Left kidney (tissue), 2 donors: ENCODE results near the gene RHO. TPM values are rescaled to one million over a fixed set of nuclear protein-coding genes. Genes with fewer than 3 reads are reported as not detected.
"Not testable (repeated sequence)": the region's sequence is repeated elsewhere in the genome, so short reads cannot be mapped to it uniquely, and the experiment has no call there.

Experiments used
- DNase-seq: peaks from one replicate; pipeline ENCODE4 v3.0.0-alpha.2; 2013
- polyA plus RNA-seq: library from polyadenylated mRNA; unstranded; fragments of 120-200 nt; gene quantifications from one replicate; pipeline ENCODE4 v1.2.1, GENCODE V29; 2013; ENCODE audit not compliant: insufficient read length

Gene RHO
- polyA plus RNA-seq, 1 donor = 0.13 TPM

DNA sequence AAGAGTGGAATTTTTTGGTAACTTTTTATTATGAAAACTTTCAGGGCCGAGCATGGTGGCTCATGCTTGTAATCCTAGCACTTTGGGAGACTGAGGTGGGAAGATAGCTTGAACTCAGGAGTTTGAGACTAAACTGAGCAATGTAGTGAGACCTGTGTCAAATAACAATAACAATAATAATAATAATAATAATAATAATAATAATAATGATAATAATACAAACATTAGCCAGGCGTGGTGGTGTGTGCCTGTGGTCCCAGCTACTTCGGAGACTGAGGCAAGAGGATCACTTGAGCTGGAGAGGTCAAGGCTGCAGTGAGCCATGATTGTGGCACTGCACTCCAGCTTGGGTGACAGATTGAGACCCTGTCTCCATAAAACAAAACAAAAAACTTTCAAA lies 17.5 kb downstream of the RHO start:
- not testable (repeated sequence) for DNase-seq

- DNase-seq = no peak
These were observed 18.8 kb downstream of the RHO start for GRCh38 chr3:129547241-129547640.

DNA sequence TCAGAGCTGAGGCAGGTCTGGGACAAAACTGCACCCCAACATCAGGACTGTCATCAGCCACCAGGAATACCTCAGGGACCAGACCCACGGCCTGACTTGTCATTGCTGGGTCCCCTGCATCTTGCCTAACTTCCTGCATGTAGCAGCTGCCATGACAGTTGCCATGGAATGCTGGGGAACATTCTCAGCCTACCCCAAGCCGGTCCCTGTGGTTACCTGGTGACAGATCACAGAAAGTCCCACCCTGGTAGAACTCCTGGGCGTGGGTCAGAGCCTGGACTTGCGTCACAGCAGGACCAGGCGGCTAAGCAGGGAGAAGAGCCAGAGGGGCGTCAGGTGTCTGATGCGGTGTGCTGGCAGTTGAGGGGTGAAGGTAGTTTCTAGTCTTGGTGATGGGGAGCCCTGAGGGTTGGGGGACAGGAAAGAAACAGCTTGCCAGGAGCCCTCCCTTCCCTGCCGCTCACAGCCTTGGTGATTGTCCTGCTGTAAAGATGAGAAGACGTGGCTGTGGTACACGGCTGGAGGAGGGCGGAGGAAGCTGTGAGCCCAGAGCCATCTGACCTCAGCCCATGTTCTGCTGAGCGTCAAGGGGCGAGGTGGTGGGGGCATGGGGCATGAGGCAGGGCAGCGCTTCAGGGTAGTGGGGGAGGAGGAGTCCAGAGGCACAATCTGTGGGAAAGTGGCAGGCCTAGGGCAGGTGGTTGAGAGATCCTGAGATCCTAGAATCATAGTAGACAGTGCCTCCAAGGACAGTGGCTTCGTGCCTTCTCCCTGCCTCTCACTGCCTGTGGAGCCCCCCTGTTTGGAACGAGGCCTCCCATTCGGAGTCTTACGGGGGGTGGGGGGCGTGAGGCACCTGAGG lies 19.9 kb downstream of the RHO start:
- no peak for DNase-seq

DNA sequence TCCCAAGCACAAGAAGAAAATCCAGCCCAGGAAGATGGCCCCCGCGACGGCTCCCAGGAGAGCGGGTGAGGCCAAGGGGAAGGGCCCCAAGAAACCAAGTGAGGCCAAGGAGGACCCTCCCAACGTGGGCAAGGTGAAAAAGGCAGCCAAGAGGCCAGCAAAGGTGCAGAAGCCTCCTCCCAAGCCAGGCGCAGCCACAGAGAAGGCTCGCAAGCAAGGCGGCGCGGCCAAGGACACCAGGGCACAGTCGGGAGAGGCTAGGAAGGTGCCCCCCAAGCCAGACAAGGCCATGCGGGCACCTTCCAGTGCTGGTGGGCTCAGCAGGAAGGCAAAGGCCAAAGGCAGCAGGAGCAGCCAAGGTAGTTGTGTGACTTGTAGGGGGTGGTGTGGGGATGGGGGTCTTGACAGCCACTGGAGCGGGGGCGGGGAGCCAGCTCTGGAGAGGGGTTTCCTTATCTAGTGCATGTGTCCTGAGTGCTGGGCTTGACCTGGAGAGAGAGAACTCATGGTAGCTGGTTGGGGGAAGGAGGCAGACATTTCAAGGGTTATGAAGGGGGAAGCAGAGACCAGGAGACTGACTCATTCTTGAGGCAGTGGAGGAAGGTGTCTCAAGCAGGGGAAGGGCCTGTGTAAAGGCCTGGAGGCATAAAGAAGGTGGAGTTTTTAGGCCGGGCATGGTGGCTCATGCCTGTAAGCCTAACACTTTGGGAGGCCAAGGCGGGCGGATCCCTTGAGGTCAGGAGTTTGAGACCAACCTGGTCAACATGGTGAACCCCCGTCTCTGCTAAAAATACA lies 20.8 kb downstream of the RHO start:
- no peak for DNase-seq

GRCh38 chr3:129549805-129550204 lies 21.4 kb downstream of the RHO start:
- DNase-seq = no peak

GRCh38 chr3:129552287-129553050 lies 24.0 kb downstream of the RHO start:
- no peak for DNase-seq

- DNase-seq = no peak
These were observed 24.7 kb downstream of the RHO start for GRCh38 chr3:129553171-129553570.

DNA sequence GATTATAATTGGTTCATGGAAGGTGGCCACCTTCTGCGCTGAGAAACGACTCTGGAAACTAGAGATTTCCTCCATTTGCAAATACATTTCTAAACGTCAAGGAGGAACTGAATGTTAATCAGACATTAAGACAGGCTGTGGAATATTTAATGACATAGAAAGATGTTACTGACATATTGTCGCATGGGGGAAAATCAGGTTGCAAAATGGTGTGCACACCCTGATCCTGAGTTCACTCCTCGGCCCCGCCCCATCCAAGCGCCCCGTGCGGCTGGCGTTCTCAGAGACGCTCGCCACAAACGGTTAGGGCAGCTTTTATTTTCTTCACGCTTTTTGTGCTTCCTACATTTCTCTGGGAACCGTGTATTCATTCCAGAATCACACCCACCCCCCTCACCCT lies 25.3 kb downstream of the RHO start:
- DNase-seq = no peak

DNA sequence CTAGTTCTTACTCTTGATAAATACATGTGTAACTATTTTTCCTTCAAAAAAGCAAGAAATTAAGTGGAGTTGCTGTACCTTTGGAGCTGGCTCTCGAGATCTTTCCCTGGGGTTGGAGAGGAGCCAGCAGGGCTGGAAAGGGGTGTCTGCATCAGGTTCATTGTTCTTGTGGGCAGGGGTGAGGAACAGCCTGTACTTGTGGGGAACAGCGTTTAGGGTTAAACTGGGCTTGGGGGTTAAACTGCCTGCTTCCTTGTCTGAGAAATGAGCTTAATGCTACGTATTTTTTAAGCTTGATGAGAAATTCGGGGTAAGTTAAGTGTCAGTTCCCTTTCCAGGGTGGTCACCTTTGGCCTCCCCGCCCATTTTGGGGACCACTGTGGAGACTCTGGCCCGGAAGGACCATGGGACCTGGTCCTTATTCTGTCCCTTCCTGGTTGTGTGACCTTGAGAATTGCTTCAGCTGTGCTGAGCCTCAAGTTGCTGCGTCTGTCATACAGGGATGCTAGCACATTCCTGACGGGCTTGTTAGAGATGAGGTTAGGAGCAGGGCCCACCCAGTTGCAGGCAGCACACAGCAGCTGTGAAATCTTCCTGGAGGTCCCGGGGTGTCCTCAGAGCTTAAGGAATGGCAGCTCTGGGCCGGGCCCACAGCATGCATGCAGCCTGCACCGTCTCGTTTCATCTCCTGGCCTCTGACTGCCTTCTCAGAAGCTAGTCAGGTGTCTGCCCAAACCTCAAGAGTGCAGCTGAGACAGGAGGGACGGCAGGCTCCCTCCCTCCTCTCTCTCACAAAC lies 26.1 kb downstream of the RHO start:
- DNase-seq = no peak

- DNase-seq = no peak
These were observed 26.7 kb downstream of the RHO start for GRCh38 chr3:129555153-129555550.

GRCh38 chr3:129555616-129556357 lies 27.3 kb downstream of the RHO start:
- DNase-seq = no peak

DNA sequence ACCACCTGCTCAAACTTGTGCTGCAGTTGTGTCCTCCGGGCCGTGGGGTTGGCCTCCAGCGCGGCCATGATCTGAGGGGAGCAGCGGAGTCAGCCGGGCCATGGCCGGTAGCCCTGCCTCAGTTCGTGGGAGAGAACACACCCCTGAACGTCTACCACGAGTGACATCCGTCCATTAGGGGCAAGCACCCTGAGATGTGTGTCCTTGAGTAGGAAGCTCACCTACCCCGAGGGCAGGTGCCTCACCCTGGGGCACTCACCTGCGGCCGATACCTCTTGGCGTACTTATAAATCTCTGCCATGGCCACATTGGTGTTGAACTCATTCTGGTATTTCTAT lies 27.9 kb downstream of the RHO start:
- DNase-seq = no peak

- no peak for DNase-seq
These were observed 28.6 kb downstream of the RHO start for GRCh38 chr3:129556890-129557547.

DNA sequence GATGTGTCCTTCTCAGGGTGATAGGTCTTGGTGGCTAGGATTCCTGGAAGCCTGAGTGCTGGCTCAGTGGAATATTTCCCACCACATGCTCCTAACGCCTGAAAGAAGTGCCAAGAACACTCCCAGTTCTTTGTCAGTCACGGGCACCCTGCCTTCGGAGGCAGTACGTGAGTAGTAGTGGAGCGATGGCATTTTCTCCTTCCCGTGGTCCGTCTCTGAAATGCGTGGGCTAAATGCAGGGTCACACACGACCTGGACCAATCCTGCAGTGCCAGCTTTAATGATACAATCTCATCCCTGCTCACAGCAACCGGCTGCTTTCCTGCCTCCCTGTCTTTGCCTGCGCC lies 29.1 kb downstream of the RHO start:
- DNase-seq = no peak

DNA sequence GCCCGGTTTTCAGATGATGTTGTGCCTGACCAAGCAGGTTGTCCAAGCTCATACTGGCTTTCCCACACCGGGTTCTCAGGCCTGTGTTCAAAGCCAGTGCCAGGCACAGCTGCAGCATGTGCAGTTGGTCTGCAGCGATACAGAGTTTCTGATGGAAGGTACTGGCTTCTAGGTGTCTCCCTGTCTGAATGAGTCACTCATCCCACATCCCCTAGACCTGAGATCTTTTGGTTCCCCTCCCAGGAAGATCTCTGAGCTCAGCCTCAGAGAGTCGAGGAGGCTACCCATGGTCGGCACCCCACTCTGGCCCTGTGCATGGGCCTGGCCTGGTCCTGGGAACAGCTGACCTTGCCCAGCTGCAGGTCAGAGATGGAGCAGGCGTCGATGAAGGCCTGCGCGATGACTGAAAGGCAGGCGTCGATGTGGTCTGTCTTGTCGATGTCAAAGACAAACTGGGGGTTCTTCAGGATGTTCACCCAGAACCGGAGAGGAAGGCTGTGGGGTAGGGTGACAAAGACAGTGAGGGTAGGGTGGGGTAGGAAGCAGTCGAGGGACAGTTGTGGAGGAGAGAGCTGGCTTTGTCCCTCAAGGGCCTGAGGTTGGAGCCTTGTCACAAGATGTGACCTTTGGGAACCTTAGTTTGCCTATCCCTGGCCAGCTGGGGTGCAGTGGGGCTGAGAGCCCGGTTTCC lies 29.8 kb downstream of the RHO start:
- no peak for DNase-seq

- no peak for DNase-seq
These were observed 30.5 kb downstream of the RHO start for GRCh38 chr3:129558772-129559564.

DNA sequence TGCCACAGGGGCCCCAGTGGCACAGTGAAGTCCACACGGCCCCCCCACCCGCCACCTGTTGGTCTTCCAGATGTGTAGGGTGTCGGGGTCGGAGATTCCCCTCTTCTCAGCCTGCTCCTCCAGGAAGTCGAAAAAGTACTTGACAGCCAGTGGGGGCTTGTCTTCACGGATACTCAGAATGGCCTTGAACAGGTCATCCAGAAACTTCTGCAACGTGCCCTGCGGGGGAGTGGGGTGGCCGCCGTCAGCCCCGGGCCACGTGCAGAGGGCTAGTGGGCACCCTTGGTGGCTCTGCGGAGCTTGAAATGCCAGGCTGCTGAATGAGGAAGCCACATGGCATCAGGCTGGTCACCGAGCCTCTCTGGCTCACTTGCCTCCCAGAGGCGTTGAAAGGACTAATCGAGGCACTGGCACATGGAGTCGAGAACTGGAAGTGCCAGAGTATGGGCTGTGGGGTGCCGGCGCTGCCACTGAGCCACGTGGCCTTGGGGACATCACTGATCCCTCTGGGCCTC lies 31.2 kb downstream of the RHO start:
- no peak for DNase-seq

- peak; percentile 35 for DNase-seq
These were observed 31.9 kb downstream of the RHO start for GRCh38 chr3:129560269-129560787.
